Skin of body (tissue), 2 donors: ENCODE measurements around the gene USP48. TPM values are rescaled to one million over a fixed set of nuclear protein-coding genes. Genes with fewer than 3 reads are reported as not detected.
"Not testable (repeated sequence)": the region's sequence is repeated elsewhere in the genome, so short reads cannot be mapped to it uniquely, and the experiment has no call there.

Experiments used
- DNase-seq: peaks from one replicate; lab custom pipeline; 2025; lab: John Stamatoyannopoulos, UW
- total RNA-seq: library from RNA; depleted of rRNA; stranded (reverse); fragments of >200 nt; gene quantifications from one replicate; pipeline ENCODE4 v1.2.3, GENCODE V29; 2014

Gene USP48
- total RNA-seq, 1 donor from 2014 or later = 72.3 TPM

GRCh38 chr1:21701401-21701800 is 81.5 kb downstream of the USP48 start:
- no peak for DNase-seq

GRCh38 chr1:21700094-21700493 is 82.9 kb downstream of the USP48 start:
- no peak for DNase-seq

- no peak for DNase-seq
These were observed 86.0 kb downstream of the USP48 start for GRCh38 chr1:21696931-21697330.

- DNase-seq = no peak
These were observed 89.2 kb downstream of the USP48 start for GRCh38 chr1:21693732-21694131.

- no peak for DNase-seq
These were observed 91.2 kb downstream of the USP48 start for GRCh38 chr1:21691739-21692138.

GRCh38 chr1:21689661-21690372 is 93.1 kb downstream of the USP48 start:
- no peak for DNase-seq

- no peak for DNase-seq
These were observed 95.8 kb downstream of the USP48 start for GRCh38 chr1:21687081-21687529.

GRCh38 chr1:21685946-21686678 is 96.8 kb downstream of the USP48 start:
- DNase-seq = no peak

- DNase-seq = no peak
These were observed 101.5 kb downstream of the USP48 start for GRCh38 chr1:21681426-21681825.

GRCh38 chr1:21680918-21681317 is 102.0 kb downstream of the USP48 start:
- no peak for DNase-seq

GRCh38 chr1:21680381-21680780 is 102.6 kb downstream of the USP48 start:
- DNase-seq = no peak

GRCh38 chr1:21677168-21677567 is 105.8 kb downstream of the USP48 start:
- no peak for DNase-seq

- no peak for DNase-seq
These were observed 108.0 kb downstream of the USP48 start for GRCh38 chr1:21674957-21675356.

- DNase-seq = not testable (repeated sequence)
These were observed 109.1 kb downstream of the USP48 start for GRCh38 chr1:21673853-21674252.

GRCh38 chr1:21673277-21673780 is 109.6 kb downstream of the USP48 start:
- no peak for DNase-seq

GRCh38 chr1:21672478-21673276 is 110.3 kb downstream of the USP48 start:
- no peak for DNase-seq

- no peak for DNase-seq
These were observed 111.0 kb downstream of the USP48 start for GRCh38 chr1:21671915-21672314.

GRCh38 chr1:21670956-21671902 is 111.7 kb downstream of the USP48 start:
- no peak for DNase-seq

GRCh38 chr1:21670059-21670881 is 112.7 kb downstream of the USP48 start:
- DNase-seq = no peak
